GM18502 (cell line): ENCODE results near the gene RPS3.

Source experiments
- ATAC-seq: cut with Tn5 transposase; IDR thresholded peaks from one replicate; pipeline ENCODE4 v1.9.1; 2021; ENCODE audit warnings: mild to moderate bottlenecking; ENCODE audit not compliant: unreplicated experiment, poor library complexity

The RPS3 gene

DNA sequence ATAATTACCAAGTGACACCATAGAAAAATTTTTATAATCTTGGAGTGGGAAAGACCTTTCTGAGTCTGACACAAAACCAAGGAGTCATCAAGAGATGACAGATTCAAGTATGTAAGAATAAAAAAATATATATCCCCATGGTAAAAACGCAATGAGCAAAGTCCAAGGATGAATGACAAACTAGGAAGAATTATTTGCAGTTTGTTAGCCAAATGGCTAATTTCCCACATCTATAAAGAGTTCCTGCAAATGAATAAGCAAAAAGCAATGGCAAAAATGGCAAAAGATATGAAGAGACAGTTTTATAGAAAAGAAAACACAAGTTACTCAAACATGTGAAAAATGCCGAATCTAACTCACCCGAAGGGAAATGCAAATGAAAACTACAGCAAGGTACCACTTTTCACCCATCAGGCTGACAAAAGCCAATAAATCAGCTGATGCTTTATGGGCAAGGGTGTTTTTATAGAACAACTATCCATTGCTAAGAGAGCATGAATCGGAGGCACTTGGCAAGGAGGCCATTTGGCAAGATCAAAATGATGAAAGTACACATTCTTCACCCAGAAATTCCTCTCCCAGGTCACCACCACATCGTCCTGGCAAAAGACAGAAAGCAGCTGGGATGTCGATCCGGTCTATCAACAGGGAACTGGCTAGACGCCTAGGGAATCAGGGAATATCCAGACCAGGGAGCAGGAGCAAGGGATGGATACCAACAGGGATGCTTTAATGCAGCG is 54.8 kb downstream of the RPS3 start:
- no peak for ATAC-seq

DNA sequence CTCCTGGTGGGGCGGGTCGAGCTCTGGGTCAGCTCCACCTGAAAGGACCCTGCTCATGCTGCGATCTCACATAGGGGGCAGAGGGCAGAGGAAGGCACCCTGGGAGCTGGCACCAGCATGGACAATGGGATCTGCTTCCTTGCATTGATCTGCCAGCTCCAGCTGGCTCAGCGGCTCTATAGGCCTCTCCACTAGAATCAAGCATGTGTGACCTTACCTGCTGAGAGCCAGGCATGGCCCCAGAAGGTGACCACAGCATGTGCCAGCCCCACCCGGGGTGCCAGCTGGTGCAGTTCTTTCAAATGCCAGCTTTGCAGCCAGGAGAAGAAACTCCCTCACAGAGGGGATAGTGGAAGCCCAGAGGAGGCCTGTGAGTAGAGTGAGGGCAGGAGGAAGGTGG is 55.7 kb downstream of the RPS3 start:
- no peak for ATAC-seq
